Keratinocyte (primary cell): ENCODE measurements around the gene GSS. TPM values are rescaled to one million over a fixed set of nuclear protein-coding genes. Genes with fewer than 3 reads are reported as not detected.
A peak's percentile ranks its signal among the peaks of the same experiment; 100 is the strongest.

Source experiments
- DNase-seq: peaks from one replicate; pipeline ENCODE4 v3.0.0-alpha.2; 2011; ENCODE audit warnings: low read depth, missing footprints, low spot score
- FAIRE-seq: peaks from 2 replicates; lab custom pipeline; 2011; peaks lifted over from hg19 to GRCh38; lab: Jason Lieb, UNC
- H2AFZ ChIP-seq: 2 replicates; pipeline ENCODE4 v1.6.0; 2012; ENCODE audit warnings: low read length, control low read depth, inconsistent platforms; ENCODE audit not compliant: control insufficient read depth
- H3K27ac ChIP-seq: 2 replicates; pipeline ENCODE4 v1.5.1; 2011; ENCODE audit warnings: low read length; ENCODE audit not compliant: control insufficient read depth, insufficient read depth
- H3K27me3 ChIP-seq: 3 replicates; pipeline ENCODE4 v1.6.0; 2011; ENCODE audit warnings: low read length; ENCODE audit not compliant: control insufficient read depth, insufficient read depth; ENCODE audit errors: extremely low read depth
- H3K36me3 ChIP-seq, 2 experiments: 2 replicates in 1 of 2; 3 replicates in 1 of 2; pipeline ENCODE4 v1.5.1; 2011; ENCODE audit warnings: low read length in 2 of 2, mild to moderate bottlenecking in 1 of 2; ENCODE audit not compliant: control insufficient read depth in 2 of 2, insufficient read depth in 2 of 2; ENCODE audit errors: extremely low read depth in 1 of 2
- H3K4me1 ChIP-seq: 3 replicates; pipeline ENCODE4 v1.5.1; 2011; ENCODE audit warnings: low read length; ENCODE audit not compliant: control insufficient read depth, insufficient read depth; ENCODE audit errors: extremely low read depth
- H3K4me2 ChIP-seq: 3 replicates; pipeline ENCODE4 v1.6.0; 2011; ENCODE audit warnings: low read depth, low read length; ENCODE audit not compliant: control insufficient read depth, insufficient read depth; ENCODE audit errors: extremely low read depth
- H3K4me3 ChIP-seq, 3 experiments: fragments of 200-600 bp in 1 of 3; sonication (generic) in 1 of 3; 2 replicates in 2 of 3; 3 replicates in 1 of 3; pipeline ENCODE4 v1.5.1; 2011 to 2016; ENCODE audit warnings: low read length in 3 of 3, mild to moderate bottlenecking in 3 of 3, control low read depth in 2 of 3, inconsistent platforms in 1 of 3, low read depth in 1 of 3, mixed read lengths in 1 of 3, mixed run types in 1 of 3, moderate library complexity in 1 of 3; ENCODE audit not compliant: control insufficient read depth in 2 of 3, insufficient read depth in 2 of 3; ENCODE audit errors: extremely low read depth in 1 of 3
- H3K79me2 ChIP-seq: 2 replicates; pipeline ENCODE4 v1.6.0; 2012; ENCODE audit warnings: low read length; ENCODE audit not compliant: control insufficient read depth, insufficient read depth
- H3K9ac ChIP-seq: 3 replicates; pipeline ENCODE4 v1.6.0; 2011; ENCODE audit warnings: low read length; ENCODE audit not compliant: control insufficient read depth, insufficient read depth; ENCODE audit errors: extremely low read depth
- H3K9me1 ChIP-seq: 3 replicates; pipeline ENCODE4 v1.6.0; 2011; ENCODE audit warnings: low read length; ENCODE audit not compliant: control insufficient read depth, insufficient read depth; ENCODE audit errors: extremely low read depth
- H3K9me3 ChIP-seq: 2 replicates; pipeline ENCODE4 v1.5.1; 2012; ENCODE audit warnings: low read depth, low read length; ENCODE audit not compliant: control insufficient read depth
- H4K20me1 ChIP-seq: 3 replicates; pipeline ENCODE4 v1.6.0; 2011; ENCODE audit warnings: low read length; ENCODE audit not compliant: control insufficient read depth, insufficient read depth; ENCODE audit errors: extremely low read depth
- CTCF ChIP-seq, 3 experiments: IDR thresholded peaks in 1 of 3; conservative IDR thresholded peaks in 1 of 3; optimal IDR thresholded peaks in 1 of 3; 2 replicates in 2 of 3; 3 replicates in 1 of 3; pipeline versions ENCODE3 to v1.5.1; 2011; ENCODE audit warnings: low read length in 3 of 3, mild to moderate bottlenecking in 3 of 3, moderate library complexity in 2 of 3, control low read depth in 1 of 3, inconsistent platforms in 1 of 3; ENCODE audit not compliant: insufficient read depth in 2 of 3; ENCODE audit errors: extremely low read depth in 1 of 3
- EZH2 ChIP-seq: IDR thresholded peaks from one replicate; pipeline ENCODE4 v1.6.1; 2012; ENCODE audit warnings: inconsistent platforms, mild to moderate bottlenecking, low read length, moderate library complexity
- dilution Hi-C: fragments of 300-500 bp; cut with MboI; formaldehyde crosslinking; loops from one replicate; pipeline ENCODE4 v1.7.0; 2020; ENCODE audit warnings: low sequenced_read_pairs; ENCODE audit not compliant: extremely low pct_ligation_motif_present
- polyA plus RNA-seq, 5 experiments: library from polyadenylated mRNA; depleted of rRNA in 3 of 5; stranded (reverse) in 3 of 5; stranded (forward) in 1 of 5; unstranded in 1 of 5; fragments of >200 nt; gene quantifications; 1 replicate in 1 of 5; 2 replicates in 3 of 5; 3 replicates in 1 of 5; pipeline versions ENCODE4 v1.2.1 to v1.2.3, GENCODE V29; 2011 to 2012; ENCODE audit warnings: missing spikeins in 2 of 5, low read depth in 1 of 5, low replicate concordance in 1 of 5

The GSS gene
- polyA plus RNA-seq, 1 donor (not counting 4 experiments of a cell fraction or from before 2014, with no cell fraction given), result 101 TPM

- H4K20me1 ChIP-seq, result peaks cover 3% of the 10 kb centered on the region
- dilution Hi-C loops, result no loop called here
Observed at GRCh38 chr20:35002426-35003210, 47.0 kb upstream of the GSS start.

GRCh38 chr20:35001596-35002362 lies 46.2 kb upstream of the GSS start:
- no peak overlapping the region for H3K9ac ChIP-seq
- H4K20me1 ChIP-seq, result peaks cover 3% of the 10 kb centered on the region
- H3K4me1 ChIP-seq, result no peaks in the 10 kb centered on the region
- H3K9me1 ChIP-seq, result no peaks in the 10 kb centered on the region
- no peaks in the 10 kb centered on the region for H3K79me2 ChIP-seq
- no peak overlapping the region for H3K4me3 ChIP-seq
- FAIRE-seq (no peak), DNase-seq (no peak)
- dilution Hi-C loops, result no loop called here
- no peaks in the 10 kb centered on the region for H3K27me3 ChIP-seq
- no peak overlapping the region for H2AFZ ChIP-seq
- H3K36me3 ChIP-seq, result peaks cover 44 to 45% of the 10 kb centered on the region in 2 experiments
- H3K27ac ChIP-seq, result no peak overlapping the region
- H3K9me3 ChIP-seq, result no peaks in the 10 kb centered on the region
- no peak for TF ChIP-seq EZH2
- peak; percentile 27 to 57 (median 45) for TF ChIP-seq CTCF (optimal IDR thresholded peaks at IDR 0.05 in 1 of 3, IDR thresholded peaks at IDR 0.05 in 1 of 3, conservative IDR thresholded peaks at IDR 0.05 in 1 of 3; ENCODE audit: extremely low read depth in 1 of 3, insufficient read depth in 2 of 3, low read length in 3 of 3)
- H3K4me2 ChIP-seq, result no peak overlapping the region

More at GRCh38 chr20:35002426-35003210, 47.0 kb upstream of the GSS start:
- Histone ChIP-seq H3K4me1 (no peaks in the 10 kb centered on the region), H3K4me2 (no peak overlapping the region), H3K9me3 (no peaks in the 10 kb centered on the region), H3K36me3 (peaks cover 44 to 47% of the 10 kb centered on the region in 2 experiments), H3K79me2 (no peaks in the 10 kb centered on the region), H2AFZ (no peak overlapping the region), H3K27me3 (no peaks in the 10 kb centered on the region), H3K4me3 (no peak overlapping the region), H3K9me1 (no peaks in the 10 kb centered on the region), H3K27ac (no peak overlapping the region), H3K9ac (no peak overlapping the region)
- DNase-seq (no peak), FAIRE-seq (no peak)
- TF ChIP-seq CTCF (optimal IDR thresholded peaks at IDR 0.05 in 1 of 3, IDR thresholded peaks at IDR 0.05 in 1 of 3, conservative IDR thresholded peaks at IDR 0.05 in 1 of 3; ENCODE audit: extremely low read depth in 1 of 3, insufficient read depth in 2 of 3, low read length in 3 of 3) (peak in 1 of 3 experiments; percentile 0), EZH2 (no peak)
